Left kidney (tissue), 8 donors: ENCODE measurements around the gene NCAN. TPM values are rescaled to one million over a fixed set of nuclear protein-coding genes. Genes with fewer than 3 reads are reported as not detected.
"Not testable (repeated sequence)": the region's sequence is repeated elsewhere in the genome, so short reads cannot be mapped to it uniquely, and the experiment has no call there.

Experiments used
- DNase-seq: peaks from one replicate; pipeline ENCODE4 v3.0.0-alpha.2; 2013
- long read RNA-seq, 8 donors: transcript quantifications; one replicate each; lab custom pipeline, GENCODE V29; 2026
- polyA plus RNA-seq: library from polyadenylated mRNA; unstranded; fragments of 120-200 nt; gene quantifications from one replicate; pipeline ENCODE4 v1.2.1, GENCODE V29; 2013; ENCODE audit not compliant: insufficient read length

NCAN gene
- 0.05 TPM for polyA plus RNA-seq
- long read RNA-seq, donor 1 = 0 reads
- long read RNA-seq, donor 2, partial matches to known transcripts = 24 of 24 reads
- long read RNA-seq, donor 2, other reads (novel, unspliced or antisense) = 0 of 24 reads
- long read RNA-seq, donor 3 = 0 reads
- long read RNA-seq, donor 4 = 0 reads
- long read RNA-seq, donor 5 = 0 reads
- long read RNA-seq, donor 6 = 0 reads
- long read RNA-seq, donor 7 = 0 reads
- long read RNA-seq, donor 8 = 0 reads

GRCh38 chr19:19211499-19212420, at the start of gene NCAN:
TSS of gene NCAN (plus strand) at chr19:19211958. CDS start at chr19:19216954, 4,996 bp downstream.
- no peak for DNase-seq

- DNase-seq = no peak
Measured at GRCh38 chr19:19162495-19162894, 49.3 kb upstream of the NCAN start.

GRCh38 chr19:19165396-19165795, 46.4 kb upstream of the NCAN start:
- DNase-seq = no peak

- no peak for DNase-seq
Measured at GRCh38 chr19:19167612-19168011, 44.1 kb upstream of the NCAN start.

GRCh38 chr19:19169236-19170052, 42.3 kb upstream of the NCAN start:
- no peak for DNase-seq

GRCh38 chr19:19170053-19170872, 41.5 kb upstream of the NCAN start, which contains the start of gene MEF2B:
TSS of gene MEF2B (minus strand) at chr19:19170263. CDS start at chr19:19150735, 19,528 bp downstream.
- DNase-seq = peak; percentile 63

GRCh38 chr19:19170873-19171672, 40.7 kb upstream of the NCAN start:
- no peak for DNase-seq

GRCh38 chr19:19171821-19172532, 39.8 kb upstream of the NCAN start:
- no peak for DNase-seq

GRCh38 chr19:19173243-19173642, 38.5 kb upstream of the NCAN start:
- not testable (repeated sequence) for DNase-seq

GRCh38 chr19:19176950-19177349, 34.8 kb upstream of the NCAN start:
- DNase-seq = no peak

GRCh38 chr19:19179548-19180441, 32.0 kb upstream of the NCAN start:
- no peak for DNase-seq

GRCh38 chr19:19181488-19181998, 30.2 kb upstream of the NCAN start:
- DNase-seq = no peak

GRCh38 chr19:19185853-19186740, 25.7 kb upstream of the NCAN start:
- DNase-seq = no peak

GRCh38 chr19:19186742-19187141, 25.0 kb upstream of the NCAN start:
- DNase-seq = no peak

GRCh38 chr19:19191768-19192077, 20.0 kb upstream of the NCAN start:
- DNase-seq = no peak

GRCh38 chr19:19192078-19192882, 19.5 kb upstream of the NCAN start, which contains the start of the genes BORCS8 and RFXANK:
TSS of gene BORCS8 (minus strand) at chr19:19192152. CDS start at chr19:19192117, 35 bp downstream.
TSS of gene RFXANK (plus strand) at chr19:19192258. CDS start at chr19:19193947, 1,689 bp downstream.
- DNase-seq = peak; percentile 100
